Motor neuron (in vitro differentiated cells): ENCODE results near the gene ISM1. TPM values are rescaled to one million over a fixed set of nuclear protein-coding genes. Genes with fewer than 3 reads are reported as not detected.
A peak's percentile ranks its signal among the peaks of the same experiment; 100 is the strongest.

ENCODE experiments used
- ATAC-seq, 8 experiments: fragments of 200-7000 bp; cut with Tn5 transposase; replicated peaks in 6 of 8; 2 replicates each; pipeline ENCODE4 v1.8.0; 2021; ENCODE audit warnings: mild to moderate bottlenecking in 8 of 8, moderate library complexity in 8 of 8
- H3K27ac ChIP-seq, 2 donors: fragments of 250-450 bp; sonication (Bioruptor Pico); 2 replicates each; pipeline ENCODE4 v1.9.0; 2021; ENCODE audit warnings: antibody characterized with exemption in 2 of 2, mild to moderate bottlenecking in 2 of 2, moderate library complexity in 1 of 2
- H3K4me1 ChIP-seq, 2 donors: fragments of 250-450 bp; sonication (Bioruptor Pico); replicated peaks in 1 of 2; 2 replicates each; pipeline ENCODE4 v1.6.1; 2021; ENCODE audit warnings: antibody characterized with exemption in 2 of 2, mild to moderate bottlenecking in 2 of 2, moderate library complexity in 1 of 2
- H3K4me3 ChIP-seq, 5 donors: fragments of 250-450 bp; sonication (Bioruptor Pico); 2 replicates each; pipeline ENCODE4 v1.9.0; 2021; ENCODE audit warnings: antibody characterized with exemption in 5 of 5, mild to moderate bottlenecking in 5 of 5, moderate library complexity in 4 of 5
- WGBS, 10 experiments: fragments of 450-650 bp; shearing (Covaris generic); methylation state at CpG; one replicate each; pipeline ENCODE4 v1.0.0; 2022; 5-methylcytosine and 5-hydroxymethylcytosine counted together
- in situ Hi-C, 9 experiments: fragments of 400-800 bp; cut with MboI; loops; one replicate each; pipeline ENCODE4 v1.15.0; 2021; ENCODE audit warnings: low sequenced_read_pairs in 9 of 9, low pct_unique_long_range_greater_than_20kb in 2 of 9; ENCODE audit not compliant: unreplicated experiment in 9 of 9
- total RNA-seq, 8 experiments: library from RNA; unstranded; fragments of 300-600 nt; gene quantifications; 2 replicates each; pipeline versions ENCODE4 v1.2.3 to v1.2.4, GENCODE V29; 2022

ISM1 gene
- total RNA-seq, 8 experiments from 2014 or later: 0.09 to 17.9 (median 1.5) TPM

DNA sequence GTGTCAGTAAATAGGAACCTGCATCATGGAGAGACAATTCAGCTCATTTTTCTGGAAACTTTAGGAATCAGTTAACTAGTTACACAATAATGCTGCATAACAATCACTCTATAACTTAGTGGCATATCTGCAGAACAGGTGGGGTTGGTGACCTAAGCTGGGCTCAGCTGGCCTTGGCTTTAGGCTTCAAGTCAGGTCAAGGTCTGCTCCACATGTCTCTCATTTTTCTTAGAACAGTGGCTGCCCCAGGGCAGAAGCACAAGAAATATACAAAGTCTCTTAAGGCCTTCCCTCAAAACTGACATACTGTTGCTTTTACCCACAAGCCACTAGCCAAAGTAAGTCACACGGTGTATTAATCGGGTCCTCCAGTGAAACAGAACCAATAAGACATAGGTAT is 14.1 kb upstream of the ISM1 start:
- in situ Hi-C loops: no loop called here
- no peaks in the 10 kb centered on the region for H3K4me1 ChIP-seq
- no peak overlapping the region for H3K27ac ChIP-seq
- 0 to 100% (median 92%) methylated on average over 1 to 2 of the region's 2 CpGs; no CpG with 5 or more reads in 3 of the 10 experiments for WGBS, 10 experiments
- no peak overlapping the region for H3K4me3 ChIP-seq
- no peak for ATAC-seq

DNA sequence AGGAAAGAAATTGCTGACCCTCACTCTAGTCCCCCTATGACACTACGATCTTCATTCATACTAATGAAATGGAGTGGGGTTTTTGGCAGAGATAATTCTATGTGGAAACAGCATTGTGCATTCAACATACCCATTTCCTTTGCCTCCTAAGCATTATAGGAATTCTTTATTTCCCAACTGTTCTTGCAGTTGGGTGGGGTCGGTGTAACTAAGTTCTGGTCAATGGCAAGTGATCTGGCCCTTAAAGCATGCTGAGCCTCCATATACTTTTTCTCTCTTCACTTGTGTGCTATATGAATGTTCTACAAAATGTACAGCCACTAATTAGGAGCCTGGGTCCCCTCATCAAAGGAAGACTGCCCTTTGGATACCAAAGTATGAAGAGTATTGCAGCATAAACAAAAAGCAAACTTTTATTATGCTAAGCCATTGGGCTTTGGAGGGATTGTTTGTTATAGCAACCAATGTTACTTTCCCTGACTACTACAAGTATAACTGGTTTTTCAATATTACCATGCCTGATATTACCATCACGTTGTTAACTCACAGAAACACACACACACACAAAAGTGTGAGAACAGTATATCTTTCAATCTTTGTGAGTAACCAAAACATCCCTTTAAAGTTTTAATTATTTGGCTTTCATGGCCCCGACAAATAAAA is 9.0 kb upstream of the ISM1 start:
- ATAC-seq: peak in 1 of 8 experiments; percentile 12
- Histone ChIP-seq H3K27ac (no peak overlapping the region), H3K4me1 (no peaks in the 10 kb centered on the region), H3K4me3 (no peak overlapping the region)
- 26 to 97% (median 73%) methylated on average over 1 to 4 of the region's 4 CpGs for WGBS, 10 experiments
- in situ Hi-C loops: no loop called here

DNA sequence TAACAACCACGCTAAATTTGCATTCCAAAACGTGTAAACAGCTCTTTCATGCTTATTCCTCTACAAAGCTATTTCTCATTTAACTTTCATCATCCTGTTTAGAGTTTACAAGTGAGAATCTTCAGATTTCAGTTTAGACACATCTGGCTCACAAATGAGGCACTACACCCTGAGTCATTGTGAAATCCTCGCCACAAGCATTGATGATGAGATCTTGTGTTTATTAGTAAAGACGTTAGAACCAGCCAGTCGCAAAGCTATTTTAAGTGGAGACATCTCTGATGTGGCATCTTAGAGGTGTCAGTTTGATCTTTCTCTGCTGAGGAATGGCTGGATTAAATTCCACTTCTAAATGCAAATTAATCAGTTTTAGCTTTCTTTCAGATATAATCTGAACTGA is 8.3 kb upstream of the ISM1 start:
- ATAC-seq: peak in 3 of 8 experiments; percentile 14 to 95 (median 89)
- no peak overlapping the region for H3K27ac ChIP-seq
- no peaks in the 10 kb centered on the region for H3K4me1 ChIP-seq
- no peak overlapping the region for H3K4me3 ChIP-seq
- in situ Hi-C loops: no loop called here
- WGBS, 10 experiments: 0 to 100% (median 84%) methylated on average over 2 to 5 of the region's 5 CpGs; no CpG with 5 or more reads in 1 of the 10 experiments

DNA sequence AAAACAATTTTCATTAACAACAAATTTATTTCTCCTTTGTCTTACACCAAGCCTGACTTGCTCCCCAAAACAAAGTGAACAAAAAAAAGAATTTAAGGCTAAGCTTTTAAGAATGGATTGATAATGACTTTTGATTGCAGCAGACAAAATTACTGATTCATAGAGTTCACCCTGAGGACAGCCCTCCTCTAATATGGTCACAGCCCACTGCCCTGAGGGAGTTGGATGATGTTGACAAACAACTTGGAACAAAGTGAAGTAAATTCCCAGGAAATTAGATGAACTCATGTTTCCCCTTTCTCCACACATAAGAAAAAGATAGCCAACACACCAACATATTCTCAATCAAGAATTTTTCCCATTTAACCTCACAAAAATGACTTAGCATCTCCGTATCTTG is 7.7 kb upstream of the ISM1 start:
- no peaks in the 10 kb centered on the region for H3K4me1 ChIP-seq
- in situ Hi-C loops: no loop called here
- WGBS, 10 experiments: 63 to 100% (median 100%) methylated on average over 1 of the region's 1 CpG; no CpG with 5 or more reads in 5 of the 10 experiments
- ATAC-seq: peak in 2 of 8 experiments; percentile 25 to 40
- H3K4me3 ChIP-seq: no peak overlapping the region
- H3K27ac ChIP-seq: no peak overlapping the region

DNA sequence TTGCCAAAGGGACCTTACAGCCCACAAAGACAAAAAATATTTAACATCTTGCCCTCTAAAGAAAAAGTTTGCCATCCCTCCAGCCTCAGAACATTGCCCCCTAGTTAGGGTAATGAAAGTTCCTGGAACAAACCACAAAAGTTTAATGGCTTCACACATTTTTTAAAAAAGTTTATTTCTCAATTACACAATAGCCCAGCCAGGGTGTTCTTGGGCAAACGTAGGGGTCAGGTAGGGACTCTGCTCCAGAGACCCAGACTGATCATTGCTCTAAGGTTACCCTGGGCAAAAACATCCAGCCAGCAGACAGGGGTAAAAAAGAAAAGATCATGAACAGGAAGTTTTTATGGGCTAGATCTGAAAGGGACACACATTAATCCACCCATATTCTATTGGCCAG is 4.5 kb upstream of the ISM1 start:
- H3K4me1 ChIP-seq: peaks cover 6% of the 10 kb centered on the region in 2 donors
- no peak for ATAC-seq
- no peak overlapping the region for H3K4me3 ChIP-seq
- in situ Hi-C loops: no loop called here
- H3K27ac ChIP-seq: no peak overlapping the region
- WGBS, 10 experiments: 29 to 83% (median 50%) methylated on average over 1 of the region's 1 CpG; no CpG with 5 or more reads in 3 of the 10 experiments

DNA sequence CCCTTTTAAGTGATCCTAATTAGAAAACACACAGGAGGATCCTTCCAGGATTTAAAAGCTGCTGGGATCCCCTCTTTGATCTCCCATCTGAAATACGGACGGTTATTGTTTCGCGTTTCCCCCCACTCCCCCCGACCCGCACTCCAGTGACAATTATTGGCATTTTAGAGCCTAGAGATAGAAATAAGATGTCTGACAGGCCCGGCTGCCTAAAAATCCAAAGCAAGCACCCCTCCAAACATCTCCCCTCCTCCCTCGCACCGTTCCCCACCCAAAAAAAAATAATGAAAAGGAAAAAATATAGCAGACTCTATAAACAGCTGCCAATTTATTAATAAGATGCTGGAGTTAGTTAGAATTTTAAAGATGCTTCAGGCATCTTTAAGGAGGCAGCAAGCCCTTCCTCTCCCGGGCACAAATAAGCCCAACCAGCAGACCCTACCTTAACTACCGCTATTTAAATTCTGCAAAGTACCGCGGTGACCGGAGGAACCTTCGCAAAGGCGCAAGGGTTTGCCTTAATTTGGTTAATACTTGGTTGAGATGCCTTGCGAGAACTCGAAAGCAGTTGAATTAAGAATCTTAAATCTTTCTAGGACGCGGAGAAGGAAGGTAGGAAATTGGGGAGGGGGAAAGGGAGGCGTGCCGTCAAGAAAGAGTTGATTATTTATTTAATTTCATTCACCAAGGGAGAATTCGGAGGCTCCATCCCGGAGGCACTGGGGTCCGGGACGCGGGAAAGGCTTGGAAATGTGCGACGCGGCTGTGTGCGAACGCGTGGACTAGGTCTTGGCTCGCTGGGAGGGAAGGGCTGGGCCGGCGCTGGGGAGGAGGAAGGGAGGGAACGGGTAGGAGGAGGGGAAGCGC is 1.5 kb upstream of the ISM1 start:
- in situ Hi-C loops: no loop called here
- H3K4me3 ChIP-seq: peak overlapping the region; percentile 50 to 92 (median 78)
- H3K4me1 ChIP-seq: peaks cover 6% of the 10 kb centered on the region in 2 donors
- 3 to 75% (median 13%) methylated on average over 4 to 19 of the region's 38 CpGs; no CpG with 5 or more reads in 1 of the 10 experiments for WGBS, 10 experiments
- no peak overlapping the region for H3K27ac ChIP-seq
- ATAC-seq: peak in 5 of 8 experiments; percentile 47 to 60 (median 55)

DNA sequence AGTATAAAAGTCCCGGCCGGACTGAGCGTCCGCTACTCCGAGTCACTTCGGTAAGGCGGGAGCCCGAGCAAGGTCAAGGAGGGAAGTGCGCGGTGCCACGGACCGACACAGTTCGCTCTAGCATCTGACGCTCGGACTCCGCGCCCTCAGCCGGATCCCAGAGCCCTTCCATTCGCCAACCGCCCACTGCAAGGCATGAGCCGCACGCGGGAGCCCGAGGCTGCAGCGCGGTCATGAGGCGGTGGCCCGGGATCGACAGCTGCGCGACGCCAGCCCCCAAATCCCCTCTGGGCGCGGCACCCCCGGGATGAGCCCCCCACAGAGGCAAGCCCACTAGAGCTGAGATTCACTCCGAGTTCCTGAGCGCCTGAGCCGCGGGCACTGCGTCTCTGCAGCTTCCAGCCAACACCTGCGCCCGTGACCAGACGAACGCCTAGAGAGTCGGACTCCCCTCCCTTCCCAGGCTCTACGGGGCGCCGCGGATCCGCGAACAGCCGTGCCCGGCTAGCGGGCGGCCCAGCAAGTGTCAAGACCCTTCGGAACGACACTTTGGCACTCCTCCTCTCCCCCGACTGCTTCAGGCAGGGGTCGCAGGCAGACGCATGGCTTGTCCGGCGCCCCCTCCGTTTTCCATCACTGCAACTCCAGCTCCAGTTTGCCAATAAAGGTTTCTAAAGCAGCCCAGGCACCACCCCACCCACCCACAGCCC is 725 bp upstream of the ISM1 start:
- Histone ChIP-seq H3K4me3 (peak overlapping the region; percentile 50 to 92 (median 78)), H3K27ac (no peak overlapping the region), H3K4me1 (peaks cover 6% of the 10 kb centered on the region in 2 donors)
- peak; percentile 34 to 72 (median 66) for ATAC-seq
- in situ Hi-C loops: no loop called here
- WGBS, 10 experiments: 0 to 1% (median 0%) methylated on average over 1 to 25 of the region's 63 CpGs; no CpG with 5 or more reads in 6 of the 10 experiments

DNA sequence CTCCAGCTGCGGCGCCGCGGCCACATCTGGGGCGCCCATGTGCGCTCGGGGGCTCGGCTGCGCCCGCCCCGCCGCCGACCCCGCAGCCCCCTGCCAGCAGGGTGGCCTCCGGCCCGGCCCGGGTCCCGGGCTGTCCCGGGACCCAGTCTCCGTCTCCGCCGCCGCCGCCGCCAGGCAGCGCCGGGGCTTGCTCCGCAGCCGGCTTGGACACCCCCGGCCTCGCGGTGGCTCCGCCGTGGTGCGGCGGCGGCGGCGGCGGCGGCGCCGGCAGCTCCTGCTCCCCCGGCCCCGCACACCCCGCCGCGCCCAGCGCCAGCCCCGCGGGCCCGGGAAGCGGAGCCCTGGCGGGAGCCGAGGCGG is 219 bp downstream of the ISM1 start:
- no CpG with 5 or more reads among the region's 56 CpGs for WGBS, 10 experiments
- peak overlapping the region; percentile 50 to 92 (median 78) for H3K4me3 ChIP-seq
- H3K4me1 ChIP-seq: peaks cover 6% of the 10 kb centered on the region in 2 donors
- peak in 6 of 8 experiments; percentile 32 to 47 (median 38) for ATAC-seq
- in situ Hi-C loops: no loop called here
- no peak overlapping the region for H3K27ac ChIP-seq

DNA sequence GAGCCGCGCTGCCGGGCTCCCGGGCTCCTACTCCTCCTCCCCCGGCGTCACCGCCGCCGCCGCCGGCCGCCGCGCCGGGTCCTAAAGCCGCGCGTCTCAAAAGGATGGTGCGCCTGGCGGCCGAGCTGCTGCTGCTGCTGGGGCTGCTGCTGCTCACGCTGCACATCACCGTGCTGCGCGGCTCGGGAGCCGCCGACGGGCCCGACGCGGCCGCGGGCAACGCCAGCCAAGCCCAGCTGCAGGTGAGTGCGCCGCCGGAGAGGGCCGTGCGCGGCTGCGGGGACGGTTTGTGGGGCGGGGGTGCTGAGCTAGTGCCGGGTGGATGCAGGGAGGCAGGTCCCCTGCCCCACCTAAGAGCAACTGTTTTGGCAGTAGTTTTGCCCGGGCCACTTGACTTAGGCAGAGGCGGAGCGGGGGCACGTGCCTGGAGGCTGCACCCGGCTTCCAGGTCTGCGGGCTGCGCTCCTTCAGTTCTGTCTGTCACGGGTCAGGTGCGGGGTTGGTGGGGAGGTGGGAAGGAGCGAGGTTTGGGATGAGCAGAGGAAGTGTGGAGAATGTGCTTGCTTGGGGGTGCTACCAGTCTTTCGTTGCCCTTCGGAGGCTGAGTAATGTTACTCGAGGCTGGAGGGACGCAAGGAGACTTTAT is 722 bp downstream of the ISM1 start:
- Histone ChIP-seq H3K4me3 (peak overlapping the region; percentile 50 to 92 (median 78)), H3K4me1 (peaks cover 6% of the 10 kb centered on the region in 2 donors), H3K27ac (no peak overlapping the region)
- ATAC-seq: peak; percentile 78 to 85 (median 80)
- in situ Hi-C loops: no loop called here
- WGBS, 10 experiments: 0 to 60% (median 20%) methylated on average over 1 of the region's 59 CpGs; no CpG with 5 or more reads in 7 of the 10 experiments

DNA sequence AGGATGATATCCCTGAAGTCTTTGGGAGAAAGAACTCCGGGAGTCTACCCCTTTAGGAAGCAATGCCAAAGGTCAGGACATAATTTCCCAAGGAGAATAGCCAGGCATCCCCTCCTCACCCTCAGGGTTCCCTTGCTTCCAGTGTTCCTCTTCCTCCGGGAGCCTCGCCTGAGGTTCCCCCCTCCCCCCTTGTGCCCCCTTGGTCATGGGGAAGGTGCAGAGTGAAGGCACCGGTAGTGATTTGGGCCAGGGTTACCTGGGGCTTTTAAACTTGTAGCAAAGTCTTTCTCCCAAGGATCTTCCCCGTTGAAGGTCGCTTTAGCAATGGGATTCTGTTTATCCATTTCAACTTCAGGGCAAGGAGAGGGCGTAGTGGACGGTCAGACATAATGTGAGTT is 1.2 kb downstream of the ISM1 start:
- peak overlapping the region in 1 of 5 donors; percentile 92 for H3K4me3 ChIP-seq
- ATAC-seq: no peak
- in situ Hi-C loops: no loop called here
- peaks cover 6% of the 10 kb centered on the region in 2 donors for H3K4me1 ChIP-seq
- no peak overlapping the region for H3K27ac ChIP-seq
- WGBS, 10 experiments: 0 to 41% (median 17%) methylated on average over 1 to 3 of the region's 8 CpGs; no CpG with 5 or more reads in 7 of the 10 experiments

DNA sequence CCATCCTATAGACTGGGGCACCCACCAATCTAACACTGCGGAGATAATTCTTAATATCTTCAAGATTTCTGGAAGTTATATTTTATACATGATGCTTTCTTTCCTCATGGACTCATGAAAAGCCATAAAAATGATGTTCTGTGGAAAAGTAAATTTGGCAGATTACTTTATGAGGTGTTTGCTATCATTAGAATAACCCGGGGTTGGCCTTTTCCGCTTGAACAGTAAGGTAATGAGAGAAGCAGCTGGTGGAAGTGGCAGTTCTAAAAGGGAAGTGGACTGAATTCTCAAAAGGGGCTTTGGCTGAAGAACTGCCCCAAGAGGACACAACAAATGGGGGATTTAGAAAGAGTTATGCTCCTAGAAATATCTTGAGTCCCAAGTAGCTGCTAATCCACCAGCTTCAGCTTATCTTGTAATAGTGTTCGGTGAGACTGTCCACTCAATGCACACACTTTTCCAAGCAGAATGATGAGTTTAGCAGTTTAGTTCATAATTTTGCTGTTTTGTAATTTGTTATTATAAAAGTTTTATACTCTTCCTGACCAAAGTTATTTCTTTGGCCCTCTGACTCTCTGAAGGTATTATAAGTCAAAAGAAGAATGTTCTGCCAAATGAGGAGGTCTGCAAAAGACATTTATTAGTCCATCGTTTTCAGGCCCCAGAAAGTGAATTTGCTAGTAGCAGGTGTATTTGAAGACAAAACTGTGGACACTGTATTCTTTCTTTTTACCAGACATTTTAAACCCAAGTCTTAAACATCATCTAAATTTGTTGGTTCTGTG is 2.9 kb downstream of the ISM1 start:
- in situ Hi-C loops: no loop called here
- H3K4me3 ChIP-seq: no peak overlapping the region
- 0 to 87% (median 74%) methylated on average over 1 to 5 of the region's 5 CpGs; no CpG with 5 or more reads in 1 of the 10 experiments for WGBS, 10 experiments
- H3K27ac ChIP-seq: no peak overlapping the region
- no peak for ATAC-seq
- H3K4me1 ChIP-seq: peaks cover 5 to 6% of the 10 kb centered on the region in 2 donors

DNA sequence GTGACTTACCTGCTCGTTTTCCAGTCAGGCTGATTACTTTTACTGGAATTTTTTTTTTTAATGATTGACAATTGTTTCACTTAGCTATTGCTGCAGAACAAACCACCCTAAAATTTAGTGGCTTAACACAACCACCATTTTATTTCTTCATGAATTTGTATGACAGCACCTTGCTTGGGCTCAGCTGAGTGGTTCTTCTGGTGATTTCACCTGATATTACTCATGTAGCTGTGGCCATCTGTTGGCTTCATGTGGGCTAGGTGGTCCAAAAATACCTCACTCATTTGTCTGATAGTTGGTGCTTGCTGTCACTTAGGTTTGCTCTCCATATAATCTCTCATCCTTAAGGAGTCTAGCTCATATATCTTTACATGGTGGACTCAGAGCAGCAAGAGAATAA is 5.3 kb downstream of the ISM1 start:
- 0 to 100% (median 50%) methylated on average over 1 of the region's 1 CpG for WGBS, 10 experiments
- Histone ChIP-seq H3K27ac (no peak overlapping the region), H3K4me3 (no peak overlapping the region), H3K4me1 (peaks cover 0 to 7% of the 10 kb centered on the region in 2 donors)
- no peak for ATAC-seq
- in situ Hi-C loops: no loop called here
